Stimulated activated CD4-positive, alpha-beta T cell treated with anti-CD3 and anti-CD28 coated beads, Interleukin-4, amount 100 ng/mL, for 1 hour (primary cell): ENCODE results near the gene ZNF445.
A peak's percentile ranks its signal among the peaks of the same experiment; 100 is the strongest.
"Not testable (repeated sequence)": the region's sequence is repeated elsewhere in the genome, so short reads cannot be mapped to it uniquely, and the experiment has no call there.

ENCODE experiments used
- DNase-seq: peaks from one replicate; pipeline ENCODE4 v3.0.0-alpha.2; 2020

ZNF445 gene

DNA sequence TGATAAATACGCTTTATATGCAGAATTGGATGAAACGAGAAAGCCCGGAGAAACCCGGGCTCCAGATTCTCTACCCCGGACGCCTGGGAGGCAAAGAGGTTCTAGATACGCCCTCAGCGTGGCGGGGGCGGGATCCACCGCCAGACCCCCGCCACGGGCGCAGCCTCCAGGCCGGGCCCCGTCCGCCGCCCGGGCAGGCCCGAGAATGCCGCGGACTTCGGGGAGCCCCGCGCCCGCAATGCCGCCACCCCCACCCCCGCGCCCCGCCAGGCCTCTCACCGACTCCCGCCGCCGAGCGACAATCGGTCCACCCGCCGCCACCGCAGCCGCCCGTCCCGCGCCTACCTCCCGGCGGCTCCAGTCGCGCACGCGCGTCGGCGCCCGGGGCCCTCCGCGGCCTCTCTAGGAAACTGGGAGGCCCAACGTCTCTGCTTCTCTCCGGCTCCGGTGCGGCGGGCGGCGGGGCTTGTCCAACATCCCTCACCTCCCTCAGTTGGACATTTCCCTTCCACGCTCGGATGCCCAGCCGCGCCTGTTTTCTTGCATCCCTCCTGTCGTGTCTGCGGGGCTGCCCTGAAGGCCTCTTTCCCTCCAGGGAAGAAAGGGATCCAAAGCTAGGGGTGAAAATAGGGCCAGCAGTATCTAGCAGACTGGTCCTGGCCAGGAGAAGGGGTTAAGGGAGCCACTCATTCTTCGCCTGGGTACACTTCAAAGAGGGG is at the start of gene ZNF445:
Gene ZNF445 (minus strand): TSS at position 359 of the 719 bp plus-strand sequence. CDS start 22,121 bp downstream, outside the sequence.
- peak; percentile 79 for DNase-seq

DNA sequence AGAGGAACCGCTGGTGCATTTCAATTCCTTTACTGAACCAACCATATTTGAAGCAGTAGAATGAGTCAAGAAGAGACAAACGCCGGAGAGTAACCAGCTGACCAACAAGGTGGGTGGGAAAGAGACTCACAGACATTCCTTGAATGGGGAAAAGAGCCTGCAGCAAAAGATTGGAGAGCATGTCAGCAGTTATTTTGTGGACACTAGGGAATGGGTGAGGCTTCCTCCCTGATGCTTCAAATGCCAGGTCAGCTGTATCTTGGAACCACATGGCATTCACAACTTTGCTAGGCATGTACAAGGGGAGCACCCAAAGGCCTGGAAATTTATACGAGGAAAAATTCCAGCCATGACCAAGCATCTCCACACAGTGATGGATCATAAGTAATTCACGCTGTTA is 47.6 kb upstream of the ZNF445 start:
- no peak for DNase-seq

DNA sequence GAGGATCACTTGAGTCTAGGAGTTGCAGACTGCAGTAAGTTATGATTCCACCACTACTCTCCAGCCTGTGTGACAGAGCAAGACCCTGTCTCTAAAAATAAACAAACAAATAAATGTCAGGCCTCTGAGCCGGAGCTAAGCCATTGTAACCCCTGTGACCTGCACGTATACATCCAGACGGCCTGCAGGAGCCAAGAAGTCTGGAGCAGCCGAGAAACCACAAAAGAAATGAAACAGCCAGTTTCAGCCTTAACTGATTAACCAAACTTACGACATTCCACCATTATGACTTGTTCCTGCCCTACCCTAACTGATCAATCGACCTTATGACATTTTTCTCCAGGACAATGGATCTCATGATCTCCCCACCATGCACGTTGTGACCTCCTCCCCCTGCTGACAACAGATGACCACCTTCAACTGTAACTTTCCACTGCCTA is 45.0 kb upstream of the ZNF445 start:
- DNase-seq = no peak

DNA sequence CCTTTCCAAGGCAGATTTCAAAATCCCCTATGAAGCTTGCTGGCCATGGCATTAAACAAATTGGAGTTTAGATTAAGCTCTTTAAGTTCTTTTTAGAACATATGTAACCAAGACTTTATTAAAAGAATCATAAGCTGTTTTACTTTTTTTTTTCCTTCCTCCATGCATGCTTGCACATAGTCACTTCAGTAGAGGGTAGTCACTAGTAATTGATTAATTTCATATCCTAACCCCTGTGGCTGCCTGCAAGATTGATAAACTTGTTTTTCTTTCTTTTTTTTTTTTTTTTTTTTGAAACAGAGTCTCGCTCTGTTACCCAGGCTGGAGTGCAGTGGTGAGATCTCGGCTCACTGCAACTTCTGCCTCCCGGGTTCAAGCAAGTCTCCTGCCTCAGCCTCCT is 44.3 kb upstream of the ZNF445 start:
- no peak for DNase-seq

DNA sequence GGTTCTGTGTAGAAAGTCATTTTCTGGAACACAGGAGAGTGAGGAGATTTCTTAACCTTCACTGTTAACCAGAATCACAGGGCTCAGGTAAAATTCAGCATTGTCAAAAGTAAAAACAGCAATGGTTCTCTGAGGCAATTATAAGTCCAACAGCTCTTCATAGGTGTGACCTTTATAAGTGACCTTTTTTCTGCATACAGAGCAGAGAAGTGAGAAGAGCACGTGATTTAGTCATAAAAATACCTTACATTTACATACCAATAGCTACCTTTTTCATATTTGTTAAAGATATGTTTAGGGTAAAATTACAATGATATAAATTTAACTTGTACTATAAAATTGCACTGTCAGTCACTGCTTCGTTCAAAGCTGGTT is 41.3 kb upstream of the ZNF445 start:
- DNase-seq = no peak

DNA sequence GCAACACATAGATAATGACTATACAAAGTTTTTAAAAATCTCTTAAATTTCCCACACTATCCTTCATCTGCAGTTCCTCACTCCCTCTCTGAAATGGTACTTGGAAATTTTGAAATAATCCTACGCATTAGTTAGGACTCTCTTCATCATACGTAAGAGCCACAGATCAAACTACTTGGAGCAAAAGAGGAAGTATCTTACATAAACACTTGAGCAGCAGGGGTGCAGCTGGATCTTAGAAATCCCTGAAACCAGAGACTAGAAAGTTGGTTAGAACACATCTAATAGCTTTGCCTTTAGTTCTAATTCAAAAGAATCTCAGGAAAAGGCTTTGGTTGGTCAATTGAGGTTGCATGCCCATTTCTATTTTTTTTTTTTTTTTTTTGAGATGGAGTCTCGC is 38.8 kb upstream of the ZNF445 start:
- no peak for DNase-seq

DNA sequence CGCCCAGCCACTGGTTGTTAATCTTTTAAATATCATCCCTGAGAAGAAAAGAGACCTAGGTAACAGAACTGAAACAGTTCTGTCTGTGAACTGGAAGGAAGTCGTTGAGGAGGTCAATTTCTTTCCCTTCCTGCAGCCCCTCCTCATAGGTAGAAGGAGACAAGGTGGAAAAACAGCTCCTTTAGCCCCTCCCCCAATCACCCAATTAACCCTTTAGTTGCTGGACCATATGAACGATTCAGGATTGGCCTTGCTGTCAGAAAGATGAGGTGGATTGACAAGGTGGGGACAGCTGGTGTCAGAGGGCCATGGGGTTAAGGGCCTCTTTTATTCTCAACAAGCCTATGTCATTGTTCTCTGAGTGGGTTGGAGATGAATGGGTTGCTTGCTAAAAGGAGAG is 36.0 kb upstream of the ZNF445 start:
- no peak for DNase-seq

DNA sequence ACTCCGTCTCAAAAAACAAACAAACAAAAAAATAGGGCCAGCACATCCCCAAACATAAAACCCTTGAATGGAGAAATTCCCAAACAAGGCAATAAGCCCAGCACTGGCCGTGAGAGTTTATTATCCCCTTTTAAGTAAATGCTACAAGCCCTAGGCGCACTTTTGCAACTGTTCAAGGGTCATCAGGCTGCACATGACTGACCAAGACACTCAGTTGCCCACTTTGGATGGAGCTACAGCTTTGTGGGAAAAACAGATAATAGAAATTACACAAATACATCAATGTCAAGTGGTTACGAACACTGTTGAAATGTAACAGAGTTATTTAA is 33.7 kb upstream of the ZNF445 start:
- no peak for DNase-seq

DNA sequence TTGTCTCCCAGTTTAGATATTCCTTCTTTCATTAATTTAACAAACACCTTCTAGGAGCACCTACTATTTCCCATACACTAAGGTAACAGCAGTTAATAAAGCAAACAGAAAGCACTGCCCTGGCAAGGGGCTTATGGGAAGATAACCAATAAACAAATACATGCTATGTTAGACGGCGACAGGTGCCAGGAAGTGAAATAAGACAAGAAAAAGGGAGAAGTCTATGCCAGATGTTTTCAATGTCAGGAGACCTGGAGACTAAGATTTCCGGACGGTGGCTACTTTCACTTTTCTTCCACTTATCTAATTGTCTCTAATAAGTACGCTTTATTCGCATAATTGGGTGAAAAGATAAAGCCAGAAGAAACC is 32.5 kb upstream of the ZNF445 start:
- no peak for DNase-seq

DNA sequence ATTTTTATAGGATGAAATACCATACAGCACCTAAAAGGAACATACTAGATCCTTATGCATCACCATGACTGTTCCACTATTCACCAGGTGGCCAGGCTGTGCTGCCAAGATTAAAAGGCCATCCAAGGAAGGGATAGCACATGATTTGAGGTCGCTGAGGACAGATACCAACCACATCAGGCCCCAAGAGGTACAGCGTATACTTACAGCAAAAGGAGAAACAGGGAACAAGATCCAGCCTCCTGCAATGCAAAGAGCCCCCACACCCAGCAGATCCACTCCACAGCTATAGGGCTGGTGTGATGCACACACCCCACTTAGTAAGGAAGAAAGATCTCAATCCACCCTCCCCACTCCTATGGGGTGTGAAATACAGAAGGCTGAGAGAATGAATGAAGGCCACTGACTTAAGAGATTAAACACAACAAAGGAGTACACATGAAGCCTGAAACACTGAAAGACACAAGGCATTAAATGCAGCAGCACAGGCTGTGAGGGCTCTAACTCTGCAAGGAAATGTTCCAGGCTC is 32.0 kb upstream of the ZNF445 start:
- no peak for DNase-seq

DNA sequence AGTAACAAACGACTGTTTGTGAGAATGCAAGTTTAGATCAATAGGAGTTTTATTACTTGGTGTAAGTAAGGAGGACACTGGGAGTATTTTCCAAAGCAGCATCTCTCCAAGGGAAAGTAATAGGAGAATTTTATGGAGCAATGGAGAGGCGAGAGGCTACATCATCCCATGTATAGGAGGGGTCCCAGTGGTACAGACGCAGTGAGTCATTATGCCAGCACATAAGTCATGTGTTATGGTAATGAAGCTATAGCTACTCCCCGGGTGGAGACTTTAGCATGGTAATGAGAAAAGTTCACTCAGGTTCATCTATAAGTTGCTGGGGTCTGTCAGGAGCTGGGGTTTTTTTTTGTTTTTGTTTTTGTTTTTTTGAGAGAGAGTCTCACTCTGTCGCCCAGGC is 29.5 kb upstream of the ZNF445 start:
- no peak for DNase-seq

DNA sequence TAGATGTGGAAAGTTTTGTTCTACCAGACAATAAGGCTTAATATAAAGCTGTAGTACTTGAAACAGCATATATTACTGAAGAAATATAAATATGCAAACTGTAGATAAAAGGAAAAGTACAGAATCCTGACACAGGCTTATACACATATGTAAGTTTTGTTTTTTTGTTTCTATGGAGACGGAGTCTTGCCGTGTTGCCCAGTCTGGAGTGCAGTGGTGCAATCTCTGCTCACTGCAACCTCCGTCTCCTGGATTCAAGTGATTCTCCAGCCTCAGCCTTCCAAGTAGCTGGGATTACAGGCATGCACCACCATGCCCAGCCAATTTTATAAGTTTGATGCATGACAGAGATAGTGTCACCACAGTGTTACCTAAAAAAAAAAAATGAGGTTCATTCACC is 29.1 kb upstream of the ZNF445 start:
- DNase-seq = no peak

DNA sequence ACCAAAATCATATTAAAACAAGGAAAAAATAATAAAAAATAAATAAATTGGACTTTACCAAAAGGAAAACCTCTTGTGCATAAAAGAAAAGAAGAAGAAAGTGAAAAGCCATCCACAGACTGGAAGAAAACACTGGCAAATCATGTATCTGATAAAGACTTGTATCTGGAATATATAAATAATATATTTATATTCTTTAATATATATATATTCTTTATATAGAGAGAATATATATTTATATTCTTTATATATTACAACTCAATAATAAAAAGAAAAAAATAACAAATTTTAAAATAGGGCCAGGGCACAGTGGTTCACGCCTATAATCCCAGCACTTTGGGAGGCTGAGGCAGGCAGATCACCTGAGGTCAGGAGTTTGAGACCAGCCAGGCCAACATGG is 27.1 kb upstream of the ZNF445 start:
- DNase-seq = no peak

DNA sequence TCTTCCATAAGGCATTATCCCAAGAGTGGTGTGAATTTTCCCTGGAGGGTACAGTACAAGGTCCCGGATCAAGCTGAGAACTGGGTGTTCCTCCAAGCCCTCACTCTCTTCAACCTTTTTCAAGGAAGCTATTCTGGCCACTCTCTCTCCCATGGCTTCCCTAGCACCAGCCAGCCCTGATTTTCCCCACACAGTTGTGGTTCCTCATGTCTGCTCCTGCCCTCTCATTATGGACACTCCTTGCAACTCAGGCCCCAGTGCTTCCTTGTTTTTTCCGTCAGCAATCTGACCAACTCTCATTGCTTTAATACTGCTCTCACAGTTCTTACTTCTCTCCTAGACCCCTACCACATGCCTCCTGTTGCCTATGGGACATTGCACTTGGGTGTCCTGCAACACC is 25.7 kb upstream of the ZNF445 start:
- DNase-seq = not testable (repeated sequence)

DNA sequence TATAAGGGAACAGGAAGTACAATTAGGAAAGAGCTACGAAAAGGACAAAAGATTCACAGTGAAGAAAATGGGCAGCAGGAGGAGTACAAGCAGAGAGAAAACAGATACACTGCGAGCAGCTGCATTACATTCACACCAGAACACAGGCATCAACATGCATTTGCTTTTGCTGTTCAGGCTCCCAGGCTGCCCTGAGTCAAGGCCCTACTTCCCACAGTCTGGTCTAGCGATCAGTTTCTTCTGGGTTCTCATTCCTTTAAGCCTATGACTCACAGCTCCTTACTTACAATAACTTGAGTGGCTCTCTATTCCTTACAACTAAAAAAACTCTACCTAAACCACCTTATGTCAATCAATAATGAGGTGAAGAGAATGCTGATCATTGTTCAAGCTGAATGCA is 24.5 kb upstream of the ZNF445 start:
- no peak for DNase-seq

DNA sequence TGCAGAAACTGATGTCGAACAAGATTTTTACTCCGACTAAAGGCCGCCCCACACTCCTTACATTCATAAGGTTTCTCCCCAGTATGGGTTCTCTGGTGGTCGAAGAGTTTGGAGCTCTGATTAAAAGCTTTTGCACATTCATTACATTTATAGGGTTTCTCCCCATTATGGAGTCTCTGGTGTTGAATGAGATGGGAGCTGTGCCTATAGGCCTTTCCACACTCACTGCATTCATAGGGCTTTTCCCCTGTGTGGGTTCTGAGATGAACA is 22.4 kb upstream of the ZNF445 start:
- not testable (repeated sequence) for DNase-seq

DNA sequence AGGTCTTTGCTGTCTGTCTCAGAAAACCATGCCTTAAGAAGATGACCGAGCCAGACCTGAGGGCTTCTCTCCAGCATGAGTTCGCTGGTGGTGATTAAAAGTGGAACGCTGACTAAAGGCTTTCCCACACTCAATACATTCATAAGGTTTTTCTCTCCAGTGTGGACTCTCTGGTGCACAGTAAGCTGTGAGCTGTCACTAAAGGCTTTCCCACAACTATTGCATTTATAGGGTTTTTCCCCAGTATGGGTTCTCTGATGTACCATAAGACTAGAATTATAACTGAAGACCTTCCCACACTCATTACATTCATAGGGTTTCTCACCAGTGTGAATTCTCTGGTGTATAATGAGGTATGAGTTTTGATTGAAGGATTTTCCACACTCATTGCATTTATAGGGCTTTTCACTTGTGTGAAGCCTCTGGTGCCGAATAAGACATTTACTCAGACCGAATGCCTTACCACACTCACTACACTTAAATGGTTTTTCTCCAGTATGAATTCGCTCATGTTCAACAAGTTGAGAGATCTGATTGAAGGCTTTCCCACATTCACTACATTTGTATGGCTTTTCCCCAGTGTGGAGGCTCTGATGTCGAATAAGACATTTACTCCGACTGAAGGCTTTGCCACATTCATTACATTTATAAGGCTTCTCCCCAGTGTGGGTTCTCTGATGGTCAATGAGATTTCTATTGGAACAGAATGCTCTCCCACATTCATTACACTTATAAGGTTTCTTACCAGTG is 21.9 kb upstream of the ZNF445 start:
- no peak for DNase-seq

DNA sequence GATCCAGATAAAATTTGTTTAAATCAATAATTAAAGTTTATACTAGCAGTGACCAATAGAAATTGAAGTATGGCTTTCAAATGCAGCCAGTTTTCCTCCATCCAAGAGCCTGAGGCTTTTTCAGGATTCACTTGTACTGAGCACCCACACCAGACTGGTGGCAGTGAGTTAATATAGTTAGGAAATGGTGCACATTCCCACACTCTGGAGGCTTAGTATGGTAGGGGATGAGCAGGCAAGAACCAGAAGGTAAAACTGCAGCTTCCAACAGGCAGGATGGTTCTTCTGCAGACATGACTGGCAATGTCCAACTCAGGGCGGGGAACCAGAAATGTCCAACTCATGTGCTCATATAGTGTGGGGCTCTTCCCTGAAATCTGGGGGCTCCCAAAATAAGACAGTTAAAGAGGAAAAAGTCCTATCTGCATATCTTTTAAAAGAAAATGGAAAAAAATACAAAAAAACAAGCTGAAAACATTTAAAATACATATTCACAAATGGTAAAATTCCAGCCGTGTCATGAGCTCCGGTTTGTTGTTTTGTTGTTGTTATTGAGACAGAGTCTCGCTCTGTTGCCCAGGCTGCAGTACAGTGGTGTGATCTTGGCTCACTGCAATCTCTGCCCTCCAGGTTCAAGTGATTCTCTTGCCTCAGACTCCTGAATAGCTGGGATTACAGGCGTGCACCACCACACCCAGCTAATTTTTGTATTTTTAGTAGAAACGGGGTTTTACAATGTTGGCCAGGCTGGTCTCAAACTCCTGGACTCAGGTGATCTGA is 18.4 kb upstream of the ZNF445 start:
- no peak for DNase-seq

DNA sequence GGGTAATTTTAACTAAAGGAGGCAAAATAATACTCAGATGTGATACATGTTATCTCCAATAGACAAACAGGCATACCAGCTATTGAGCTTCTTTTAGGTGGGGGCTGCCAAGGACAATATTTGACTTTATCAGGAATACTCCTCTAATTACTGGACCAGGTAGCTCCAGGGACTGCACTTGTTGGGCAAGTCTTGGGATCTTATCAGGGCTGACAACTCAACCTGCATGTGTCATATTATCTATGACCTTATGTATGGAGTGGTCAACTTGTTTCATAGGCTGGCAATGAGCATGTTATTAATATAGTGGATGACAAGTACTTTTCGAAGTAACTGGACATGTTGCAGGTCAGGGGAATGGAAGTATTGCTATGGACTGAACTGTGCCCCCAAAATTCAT is 15.0 kb upstream of the ZNF445 start:
- DNase-seq = no peak

DNA sequence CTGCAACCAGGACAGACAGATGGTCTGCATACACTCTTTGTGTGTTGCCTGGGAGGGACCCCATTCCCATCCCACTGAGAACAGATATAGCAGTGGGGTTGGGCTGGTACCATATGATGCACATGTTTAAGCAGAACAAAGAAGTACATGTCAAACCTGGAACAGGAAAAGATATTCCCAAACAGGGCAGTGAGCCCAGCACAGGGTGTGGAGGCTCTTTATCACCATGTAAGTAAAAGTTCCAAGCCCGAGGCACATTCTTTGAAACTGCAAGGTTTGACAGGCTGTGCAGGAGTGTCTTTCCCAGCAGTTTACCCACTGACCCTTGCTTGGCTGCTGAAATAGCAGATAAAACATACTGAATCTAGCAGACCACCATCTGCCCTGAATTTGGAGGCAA is 5.3 kb upstream of the ZNF445 start:
- DNase-seq = no peak

DNA sequence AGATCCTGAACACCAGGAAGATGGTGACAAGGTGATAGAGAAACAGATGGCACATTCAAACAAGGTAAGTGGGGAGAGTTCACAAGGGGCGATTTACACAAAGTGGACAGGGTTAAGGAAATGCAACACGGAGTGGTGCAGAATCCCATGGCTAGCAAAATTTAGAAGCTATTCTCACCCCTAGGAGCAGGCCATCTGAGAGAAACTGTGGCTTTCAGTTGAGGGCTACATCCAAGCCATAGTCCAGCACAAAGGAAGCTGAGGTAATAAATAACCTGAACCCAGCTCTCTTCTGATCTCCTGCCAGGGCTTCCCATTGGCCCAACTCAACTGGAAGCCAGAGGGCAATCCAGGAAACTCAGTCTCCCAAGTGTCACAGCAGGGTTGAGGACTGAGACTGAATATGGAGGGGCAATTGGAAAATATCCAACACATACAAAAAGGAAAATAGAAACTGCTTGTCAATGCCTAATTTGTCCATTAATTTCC is 1.2 kb upstream of the ZNF445 start:
- DNase-seq = no peak

DNA sequence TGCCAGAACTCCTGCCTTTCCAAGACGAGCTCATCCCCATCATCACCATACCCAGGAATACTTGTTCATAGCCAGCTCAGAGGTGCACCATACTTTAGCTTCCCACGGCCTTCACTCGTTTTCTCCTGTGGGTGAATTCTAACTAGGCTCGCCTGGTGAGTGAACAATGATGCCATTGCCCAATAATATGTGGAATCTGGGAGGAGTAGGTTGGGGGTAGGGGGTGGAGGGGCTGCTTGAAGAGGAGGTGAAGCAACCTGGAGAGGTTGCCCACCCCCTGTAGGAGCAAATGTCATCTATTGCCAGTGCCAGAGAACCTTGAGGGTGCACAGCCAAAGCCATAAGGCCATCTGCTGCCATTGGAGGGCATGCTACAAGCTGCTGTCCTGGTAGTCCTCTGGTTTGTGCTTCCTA is 592 bp upstream of the ZNF445 start:
- DNase-seq = no peak

DNA sequence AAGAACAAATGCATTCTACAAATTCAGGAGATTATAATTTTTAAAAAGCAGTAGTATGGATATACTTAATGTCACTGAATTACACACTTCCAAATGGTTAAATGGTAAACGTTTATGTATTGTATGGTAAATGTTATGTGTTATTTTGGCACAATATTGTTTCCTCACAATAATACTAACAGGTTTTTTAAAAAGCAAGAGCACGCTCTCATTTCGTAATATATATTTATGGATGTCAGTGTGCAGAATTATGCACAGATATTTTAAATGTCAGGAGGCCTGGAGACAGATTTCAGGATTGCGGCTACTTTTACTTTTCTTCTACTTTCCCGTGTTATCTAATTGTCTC is 533 bp downstream of the ZNF445 start:
- DNase-seq = no peak

DNA sequence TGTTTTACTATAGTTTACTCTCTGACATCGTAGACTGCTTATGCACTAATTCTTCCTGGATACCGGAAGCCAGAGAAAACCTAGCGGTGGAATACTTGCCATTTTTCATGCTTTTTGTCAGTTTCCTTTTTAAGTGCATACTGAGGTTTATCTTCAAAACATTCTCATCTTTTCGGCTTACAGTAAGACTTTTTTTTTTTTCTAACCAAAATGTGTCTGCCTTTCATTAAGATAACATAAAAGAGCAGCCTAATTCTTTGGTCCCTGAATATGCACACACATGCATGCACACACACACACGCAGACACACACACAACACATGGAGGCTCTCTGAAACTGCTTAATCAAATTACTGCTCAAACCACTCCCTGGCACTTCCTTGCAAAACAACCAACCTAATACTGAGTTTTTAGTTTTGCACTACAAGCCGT is 1.3 kb downstream of the ZNF445 start:
- no peak for DNase-seq
